HepG2 (cell line): ENCODE data around the gene PRR36. TPM values are rescaled to one million over a fixed set of nuclear protein-coding genes. Genes with fewer than 3 reads are reported as not detected.
A peak's percentile ranks its signal among the peaks of the same experiment; 100 is the strongest.

Experiments
- CC2D1A ChIP-seq: sonication (generic); formaldehyde crosslinking; IDR thresholded peaks from 2 replicates; pipeline ENCODE4 v1.8.1; 2023; ENCODE audit warnings: mild to moderate bottlenecking, missing genetic modification reagents
- CHCHD3 ChIP-seq: sonication (generic); formaldehyde crosslinking; IDR thresholded peaks from 2 replicates; pipeline ENCODE4 v1.8.0; 2022; ENCODE audit warnings: mild to moderate bottlenecking, missing genetic modification reagents, moderate library complexity
- DPF2 ChIP-seq: sonication (generic); formaldehyde crosslinking; IDR thresholded peaks from 2 replicates; pipeline ENCODE4 v1.4.0; 2020; ENCODE audit warnings: mild to moderate bottlenecking, low read depth, missing genetic modification reagents, borderline replicate concordance
- GZF1 ChIP-seq: sonication (generic); formaldehyde crosslinking; IDR thresholded peaks from 2 replicates; pipeline ENCODE4 v1.5.1; 2020; ENCODE audit warnings: mild to moderate bottlenecking, missing genetic modification reagents
- HNF4G ChIP-seq, 2 experiments: sonication (generic) in 1 of 2; formaldehyde crosslinking in 1 of 2; IDR thresholded peaks; 2 replicates each; pipeline versions ENCODE4 v1.4.0 to v1.6.1; 2011 to 2020; ENCODE audit warnings: borderline replicate concordance in 2 of 2, low read depth in 2 of 2, mild to moderate bottlenecking in 2 of 2, low read length in 1 of 2, missing genetic modification reagents in 1 of 2, moderate library complexity in 1 of 2
- HNRNPL ChIP-seq: fragments of 200-400 bp; formaldehyde crosslinking; IDR thresholded peaks from 2 replicates; pipeline ENCODE4 v1.6.1; 2017; ENCODE audit warnings: mild to moderate bottlenecking, low read depth, low read length
- ISX ChIP-seq: sonication (generic); formaldehyde crosslinking; conservative IDR thresholded peaks from 2 replicates; pipeline ENCODE4 v1.5.0; 2020; ENCODE audit warnings: missing genetic modification reagents
- MYPOP ChIP-seq: sonication (generic); formaldehyde crosslinking; IDR thresholded peaks from 2 replicates; pipeline ENCODE4 v1.8.1; 2023; ENCODE audit warnings: mild to moderate bottlenecking, moderate library complexity, missing genetic modification reagents
- NFAT5 ChIP-seq: sonication (generic); formaldehyde crosslinking; IDR thresholded peaks from 2 replicates; pipeline ENCODE4 v1.4.0; 2020; ENCODE audit warnings: missing genetic modification reagents
- PHF5A ChIP-seq: IDR thresholded peaks from one replicate; pipeline ENCODE4 v1.6.1; 2018; ENCODE audit warnings: low read depth, missing genetic modification reagents; ENCODE audit not compliant: unreplicated experiment
- SP4 ChIP-seq: sonication (generic); formaldehyde crosslinking; IDR thresholded peaks from 2 replicates; pipeline ENCODE4 v1.8.1; 2023; ENCODE audit warnings: mild to moderate bottlenecking, missing genetic modification reagents
- ZBTB44 ChIP-seq: sonication (generic); formaldehyde crosslinking; IDR thresholded peaks from 2 replicates; pipeline ENCODE4 v1.4.0; 2020; ENCODE audit warnings: missing genetic modification reagents
- ZFP62 ChIP-seq: sonication (generic); formaldehyde crosslinking; IDR thresholded peaks from 2 replicates; pipeline ENCODE4 v1.4.0; 2020; ENCODE audit warnings: missing genetic modification reagents
- ZNF383 ChIP-seq: sonication (generic); formaldehyde crosslinking; IDR thresholded peaks from 2 replicates; pipeline ENCODE4 v1.4.0; 2020; ENCODE audit warnings: missing genetic modification reagents, mild to moderate bottlenecking, borderline replicate concordance
- ZNF446 ChIP-seq: sonication (generic); formaldehyde crosslinking; IDR thresholded peaks from 2 replicates; pipeline ENCODE4 v1.5.0; 2020; ENCODE audit warnings: mild to moderate bottlenecking, missing genetic modification reagents
- ZNF713 ChIP-seq: sonication (generic); formaldehyde crosslinking; IDR thresholded peaks from 2 replicates; pipeline ENCODE4 v1.4.0; 2020; ENCODE audit warnings: mild to moderate bottlenecking, missing genetic modification reagents
- ZNF768 ChIP-seq: sonication (generic); formaldehyde crosslinking; IDR thresholded peaks from 2 replicates; pipeline ENCODE4 v1.4.0; 2020; ENCODE audit warnings: missing genetic modification reagents
- ZNF780A ChIP-seq: sonication (generic); formaldehyde crosslinking; IDR thresholded peaks from 2 replicates; pipeline ENCODE4 v1.8.0; 2022; ENCODE audit warnings: mild to moderate bottlenecking, missing genetic modification reagents, moderate library complexity
- ZNF83 ChIP-seq: sonication (generic); formaldehyde crosslinking; IDR thresholded peaks from 2 replicates; pipeline ENCODE4 v1.4.0; 2020; ENCODE audit warnings: missing genetic modification reagents, mild to moderate bottlenecking, borderline replicate concordance
- polyA plus RNA-seq, 8 experiments: library from polyadenylated mRNA; depleted of rRNA in 3 of 8; stranded (reverse) in 7 of 8; unstranded in 1 of 8; fragments of >200 nt; fragmentation: Illumina TruSeq in 4 of 8; extraction: Trizol in 4 of 8; gene quantifications; 2 replicates each; pipeline versions ENCODE4 v1.2.1 to v1.2.3, GENCODE V29; 2011 to 2016; ENCODE audit warnings: low read depth in 4 of 8, missing spikeins in 1 of 8, mixed read lengths in 1 of 8; ENCODE audit not compliant: insufficient read depth in 1 of 8
- total RNA-seq, 5 experiments: library from RNA; depleted of rRNA; stranded (reverse); fragments of >200 nt; fragmentation: Illumina TruSeq; extraction: Trizol; gene quantifications; 2 replicates each; pipeline ENCODE4 v1.2.3, GENCODE V29; 2016; ENCODE audit warnings: low read depth in 1 of 5
- TF ChIP-seq, protein P1 (sequence below): sonication (generic); formaldehyde crosslinking; IDR thresholded peaks from 2 replicates; pipeline ENCODE4 v1.4.0; 2020; ENCODE audit warnings: missing genetic modification reagents, borderline replicate concordance

Gene PRR36
- total and polyA plus RNA-seq, 2 of the 13 experiments (the other 11 are each of a cell fraction or from before 2014, with no cell fraction given): 0.07 to 0.17 TPM

- TF ChIP-seq ZBTB44 (CRISPR knock-in tag) (no peak), PHF5A (no peak), NFAT5 (CRISPR knock-in tag) (no peak), HNF4G (IDR thresholded peaks at IDR 0.05; ENCODE audit: borderline replicate concordance, low read depth, low read length) (peak; percentile 47), HNF4G (CRISPR knock-in tag; IDR thresholded peaks at IDR 0.05; ENCODE audit: borderline replicate concordance, low read depth) (no peak), GZF1 (CRISPR knock-in tag) (no peak), ZNF83 (CRISPR knock-in tag) (no peak), ZNF446 (CRISPR knock-in tag) (no peak), ZNF713 (CRISPR knock-in tag) (no peak), SP4 (CRISPR knock-in tag) (no peak), ZNF768 (peak; percentile 57; the same call in 1 of the 2 replicates), CC2D1A (CRISPR knock-in tag) (no peak), MYPOP (no peak), CHCHD3 (no peak), ZNF383 (CRISPR knock-in tag) (no peak), ISX (CRISPR knock-in tag) (no peak), ZFP62 (no peak), DPF2 (no peak), HNRNPL (0 out of 2 replicates have a peak, but pooled peaks have one; percentile 7), ZNF780A (CRISPR knock-in tag) (no peak)
- TF ChIP-seq, protein P1, sequence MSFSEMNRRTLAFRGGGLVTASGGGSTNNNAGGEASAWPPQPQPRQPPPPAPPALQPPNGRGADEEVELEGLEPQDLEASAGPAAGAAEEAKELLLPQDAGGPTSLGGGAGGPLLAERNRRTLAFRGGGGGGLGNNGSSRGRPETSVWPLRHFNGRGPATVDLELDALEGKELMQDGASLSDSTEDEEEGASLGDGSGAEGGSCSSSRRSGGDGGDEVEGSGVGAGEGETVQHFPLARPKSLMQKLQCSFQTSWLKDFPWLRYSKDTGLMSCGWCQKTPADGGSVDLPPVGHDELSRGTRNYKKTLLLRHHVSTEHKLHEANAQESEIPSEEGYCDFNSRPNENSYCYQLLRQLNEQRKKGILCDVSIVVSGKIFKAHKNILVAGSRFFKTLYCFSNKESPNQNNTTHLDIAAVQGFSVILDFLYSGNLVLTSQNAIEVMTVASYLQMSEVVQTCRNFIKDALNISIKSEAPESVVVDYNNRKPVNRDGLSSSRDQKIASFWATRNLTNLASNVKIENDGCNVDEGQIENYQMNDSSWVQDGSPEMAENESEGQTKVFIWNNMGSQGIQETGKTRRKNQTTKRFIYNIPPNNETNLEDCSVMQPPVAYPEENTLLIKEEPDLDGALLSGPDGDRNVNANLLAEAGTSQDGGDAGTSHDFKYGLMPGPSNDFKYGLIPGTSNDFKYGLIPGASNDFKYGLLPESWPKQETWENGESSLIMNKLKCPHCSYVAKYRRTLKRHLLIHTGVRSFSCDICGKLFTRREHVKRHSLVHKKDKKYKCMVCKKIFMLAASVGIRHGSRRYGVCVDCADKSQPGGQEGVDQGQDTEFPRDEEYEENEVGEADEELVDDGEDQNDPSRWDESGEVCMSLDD: no peak
Observed at GRCh38 chr19:7844405-7844804, 29.8 kb downstream of the PRR36 start (continued).
